Omental fat pad (tissue), 4 donors: Measurements from ENCODE around the gene D2HGDH. TPM values are rescaled to one million over a fixed set of nuclear protein-coding genes. Genes with fewer than 3 reads are reported as not detected.

Source experiments
- ATAC-seq: fragments of 150-250 bp; one replicate; pipeline ENCODE4 v1.9.1; 2016; ENCODE audit warnings: mild to moderate bottlenecking, moderate library complexity; ENCODE audit not compliant: low FRiP score
- DNase-seq: peaks from one replicate; pipeline ENCODE4 v3.0.0-alpha.2; 2019; ENCODE audit warnings: low spot score
- total RNA-seq, 4 donors: library from RNA; depleted of rRNA; stranded (reverse); fragments of >200 nt; gene quantifications; one replicate each; pipeline ENCODE4 v1.1.0, GENCODE V29; 2016
- TF ChIP-seq, protein P1 (sequence below), 3 donors: fragments of 450-650 bp; IDR thresholded peaks; one replicate each; pipeline ENCODE4 v1.5.1; 2016 to 2017; ENCODE audit warnings: antibody characterized with exemption in 3 of 3, mild to moderate bottlenecking in 3 of 3, moderate library complexity in 2 of 3

Gene D2HGDH
- total RNA-seq, 4 donors from 2014 or later: 12.4 to 31.2 (median 16.9) TPM

DNA sequence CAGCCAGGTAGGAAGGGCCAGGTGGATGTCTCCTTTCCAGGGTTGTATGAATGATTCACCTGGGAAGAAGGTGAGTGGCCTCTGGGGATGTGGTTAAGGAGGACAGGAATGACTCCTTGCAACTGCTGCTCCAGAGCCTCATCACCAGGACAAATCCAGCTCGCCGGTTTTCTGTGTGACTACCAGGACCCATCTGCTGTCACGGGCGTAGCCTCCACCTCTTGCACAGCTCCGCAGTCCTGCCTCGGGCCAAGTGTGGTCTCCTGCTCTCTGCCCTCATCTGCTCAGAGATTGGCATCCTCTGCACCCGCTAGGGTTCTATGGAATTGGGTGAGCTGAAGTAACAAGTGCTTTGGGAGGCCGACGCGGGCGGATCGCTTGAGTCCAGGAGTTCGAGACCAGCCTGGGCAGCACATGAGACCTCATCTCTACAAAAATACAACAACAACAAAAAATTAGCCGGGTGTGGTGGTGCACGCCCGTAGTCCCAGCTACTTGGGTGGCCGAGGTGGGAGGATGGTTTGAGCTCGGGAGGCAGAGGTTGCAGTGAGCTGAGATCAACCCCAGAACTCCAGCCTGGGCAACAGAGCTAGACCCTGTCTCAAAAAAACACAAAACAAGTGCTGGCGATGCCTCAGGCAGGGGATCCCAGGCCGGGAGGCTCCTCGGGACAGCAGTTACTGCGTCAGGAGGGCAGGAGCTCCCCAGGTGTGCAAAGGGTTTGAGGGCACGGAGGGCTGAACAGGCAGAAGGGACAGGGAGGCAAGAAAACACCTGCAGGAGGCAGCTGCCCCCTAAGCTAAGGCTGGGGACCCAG, 831 bp upstream of the D2HGDH start:
- TF ChIP-seq, protein P1, sequence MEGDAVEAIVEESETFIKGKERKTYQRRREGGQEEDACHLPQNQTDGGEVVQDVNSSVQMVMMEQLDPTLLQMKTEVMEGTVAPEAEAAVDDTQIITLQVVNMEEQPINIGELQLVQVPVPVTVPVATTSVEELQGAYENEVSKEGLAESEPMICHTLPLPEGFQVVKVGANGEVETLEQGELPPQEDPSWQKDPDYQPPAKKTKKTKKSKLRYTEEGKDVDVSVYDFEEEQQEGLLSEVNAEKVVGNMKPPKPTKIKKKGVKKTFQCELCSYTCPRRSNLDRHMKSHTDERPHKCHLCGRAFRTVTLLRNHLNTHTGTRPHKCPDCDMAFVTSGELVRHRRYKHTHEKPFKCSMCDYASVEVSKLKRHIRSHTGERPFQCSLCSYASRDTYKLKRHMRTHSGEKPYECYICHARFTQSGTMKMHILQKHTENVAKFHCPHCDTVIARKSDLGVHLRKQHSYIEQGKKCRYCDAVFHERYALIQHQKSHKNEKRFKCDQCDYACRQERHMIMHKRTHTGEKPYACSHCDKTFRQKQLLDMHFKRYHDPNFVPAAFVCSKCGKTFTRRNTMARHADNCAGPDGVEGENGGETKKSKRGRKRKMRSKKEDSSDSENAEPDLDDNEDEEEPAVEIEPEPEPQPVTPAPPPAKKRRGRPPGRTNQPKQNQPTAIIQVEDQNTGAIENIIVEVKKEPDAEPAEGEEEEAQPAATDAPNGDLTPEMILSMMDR (IDR thresholded peaks at IDR 0.05): no peak
- DNase-seq (no peak), ATAC-seq (no peak)

DNA sequence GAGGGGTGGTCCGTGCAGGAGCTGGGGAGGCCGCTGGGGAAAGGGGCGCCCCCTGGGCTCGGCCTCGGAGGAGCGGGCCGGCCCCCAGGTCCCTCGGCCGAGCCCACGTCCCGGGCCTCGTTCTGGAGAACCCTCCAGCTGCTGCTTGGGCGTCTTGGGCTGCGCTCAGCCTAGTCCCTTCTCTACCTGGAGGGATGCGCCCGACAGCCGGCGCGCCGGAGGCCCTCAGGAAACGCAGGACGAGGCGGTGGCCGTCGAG, 293 bp upstream of the D2HGDH start:
- ATAC-seq: no peak
- TF ChIP-seq, protein P1 (IDR thresholded peaks at IDR 0.05): no peak
- DNase-seq: no peak

DNA sequence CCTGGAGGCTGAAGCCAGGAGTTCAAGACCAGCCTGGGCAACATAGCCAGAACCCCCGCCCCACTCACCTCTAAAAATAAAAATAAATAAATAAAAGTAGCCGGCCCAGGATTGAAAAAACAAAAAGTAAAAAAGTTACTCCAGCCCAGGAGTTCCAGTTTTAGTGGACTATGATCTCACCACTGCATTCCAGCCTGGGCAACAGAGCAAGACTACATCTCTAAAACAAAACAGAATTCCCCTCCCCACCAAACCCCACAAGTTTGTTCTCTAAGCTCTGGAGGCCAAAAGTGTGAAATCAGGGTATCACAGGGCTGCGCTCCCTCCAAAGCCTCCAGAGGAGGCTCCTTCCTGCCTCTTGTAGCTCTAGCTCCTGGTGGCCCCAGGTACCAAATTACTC, 1.7 kb downstream of the D2HGDH start:
- DNase-seq (no peak), ATAC-seq (no peak)

DNA sequence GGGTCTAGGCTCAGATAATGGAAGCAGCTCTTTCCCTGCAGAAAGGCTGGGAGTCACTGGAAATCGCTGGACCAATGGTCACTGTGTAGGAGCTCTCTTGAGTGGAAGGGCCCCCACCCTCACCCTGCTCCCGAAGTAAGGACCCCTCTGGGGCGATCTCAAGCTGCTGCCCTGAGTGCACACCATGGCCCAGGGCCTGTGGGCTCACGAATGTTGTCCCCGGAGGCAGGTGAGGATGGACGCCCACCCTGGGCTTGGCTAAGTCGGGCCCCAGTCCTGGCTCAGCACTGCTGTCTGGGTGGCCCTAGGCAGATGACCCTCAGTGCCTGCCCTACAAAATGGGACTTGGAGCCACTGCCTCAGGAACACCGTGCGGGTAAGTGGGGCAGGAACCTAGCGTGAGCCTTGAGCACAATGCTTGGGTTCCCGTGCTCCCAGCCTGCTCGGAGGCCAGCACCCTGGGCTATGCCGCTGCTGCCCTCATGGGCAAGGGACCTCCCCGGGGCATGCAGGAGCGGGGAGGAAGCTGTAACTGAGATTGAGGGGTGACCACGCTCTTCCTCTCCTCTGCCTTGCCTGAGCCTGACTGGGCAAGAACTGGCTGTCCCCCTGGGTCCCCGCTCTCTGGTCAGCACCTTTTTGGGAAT, 3.7 kb downstream of the D2HGDH start:
- DNase-seq: no peak
- TF ChIP-seq, protein P1 (IDR thresholded peaks at IDR 0.05): no peak
- no peak for ATAC-seq

More for the DNA sequence above, 1.7 kb downstream of the D2HGDH start:
- TF ChIP-seq, protein P1 (IDR thresholded peaks at IDR 0.05): no peak

DNA sequence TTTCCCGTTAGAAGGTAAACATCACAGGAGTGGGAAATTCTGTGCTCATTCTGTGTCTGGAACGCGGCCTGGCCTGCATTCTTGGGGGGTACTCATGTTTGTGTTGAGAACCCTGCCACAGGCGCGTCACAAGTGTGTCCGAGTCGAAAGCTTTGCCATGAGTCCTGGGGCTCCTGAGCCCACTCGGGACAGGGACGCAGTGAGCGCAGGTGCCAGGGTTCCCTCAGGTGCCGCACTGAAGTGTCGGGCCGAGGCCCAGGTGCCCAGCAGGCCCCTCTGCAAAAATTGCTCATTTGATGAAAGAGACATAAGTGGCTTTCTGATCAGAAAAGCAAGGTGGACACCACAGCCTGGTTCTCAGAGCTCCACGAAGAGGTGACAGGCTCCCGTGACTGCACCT, 4.7 kb downstream of the D2HGDH start:
- TF ChIP-seq, protein P1 (IDR thresholded peaks at IDR 0.05): no peak
- no peak for ATAC-seq
- no peak for DNase-seq

DNA sequence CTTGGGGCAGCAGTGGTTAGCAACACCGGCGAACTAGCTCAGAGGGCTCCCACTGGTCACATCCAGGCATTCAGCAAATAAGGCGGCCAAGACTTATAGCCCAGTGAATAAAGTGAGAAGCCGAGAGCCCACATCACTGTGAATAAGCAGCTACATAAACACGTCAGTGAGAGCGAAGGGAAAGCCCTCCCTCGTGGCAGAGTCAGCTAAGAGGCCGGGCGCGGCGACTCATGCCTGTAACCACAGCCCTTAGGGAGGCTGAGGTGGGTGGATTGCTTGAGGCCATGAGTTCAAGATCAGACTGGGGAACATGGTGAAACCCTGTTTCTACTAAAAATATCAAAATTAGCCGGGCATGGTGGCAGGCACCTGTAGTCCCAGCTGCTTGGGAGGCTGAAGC, 5.2 kb downstream of the D2HGDH start:
- DNase-seq: no peak
- TF ChIP-seq, protein P1 (IDR thresholded peaks at IDR 0.05): no peak
- ATAC-seq: no peak

DNA sequence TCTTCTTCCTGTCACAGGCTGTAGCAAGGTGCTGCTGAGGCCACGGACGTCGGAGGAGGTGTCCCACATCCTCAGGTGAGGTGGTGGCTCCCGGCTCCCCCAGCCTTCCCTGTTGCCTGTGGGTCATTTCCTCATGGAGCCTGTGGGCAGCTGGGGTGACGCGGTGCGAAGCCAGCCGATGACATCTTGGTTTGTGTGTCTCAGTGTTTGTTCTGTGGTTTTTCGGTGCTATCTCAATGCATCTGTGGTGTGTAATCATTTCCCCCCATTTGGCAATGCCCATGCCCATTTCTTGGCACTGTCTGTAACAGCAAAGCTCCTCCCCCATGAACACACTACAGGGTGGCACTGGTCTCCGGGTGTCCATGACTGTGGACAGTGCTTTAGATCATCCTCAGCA, 6.6 kb downstream of the D2HGDH start:
- DNase-seq: no peak
- ATAC-seq: no peak
- TF ChIP-seq, protein P1 (IDR thresholded peaks at IDR 0.05): no peak
